GM12878 (cell line): Measurements from ENCODE around the gene NISCH. TPM values are rescaled to one million over a fixed set of nuclear protein-coding genes. Genes with fewer than 3 reads are reported as not detected.

Experiments used
- CHD2 ChIP-seq: IDR thresholded peaks from 2 replicates; pipeline ENCODE4 v1.6.1; 2011; ENCODE audit warnings: low read depth, low read length, improper control_type of control experiment, borderline replicate concordance
- EED ChIP-seq: sonication (generic); IDR thresholded peaks from 2 replicates; pipeline ENCODE4 v1.6.1; 2016; ENCODE audit warnings: antibody characterized with exemption, low read depth
- PML ChIP-seq: IDR thresholded peaks from 2 replicates; pipeline ENCODE4 v1.6.1; 2012; ENCODE audit warnings: low read length, inconsistent platforms
- SUPT20H ChIP-seq: IDR thresholded peaks from 2 replicates; pipeline ENCODE4 v1.6.1; 2011; ENCODE audit warnings: low read depth, mild to moderate bottlenecking, low read length, moderate library complexity, borderline replicate concordance; ENCODE audit not compliant: control insufficient read depth
- USF1 ChIP-seq: IDR thresholded peaks from 2 replicates; pipeline ENCODE4 v1.6.1; 2011; ENCODE audit warnings: borderline replicate concordance, low read depth, mild to moderate bottlenecking, moderate library complexity, mixed read lengths, low read length; ENCODE audit not compliant: insufficient read depth; ENCODE audit errors: extremely low read length
- polyA plus RNA-seq, 11 experiments: library from polyadenylated mRNA; depleted of rRNA in 4 of 11; unstranded in 6 of 11; stranded (reverse) in 5 of 11; fragments of >200 nt; fragmentation: Nextera tagmentation in 4 of 11; fragmentation: Illumina TruSeq in 1 of 11; extraction: Ambion mirVana in 4 of 11; extraction: Trizol in 1 of 11; gene quantifications; 1 replicate in 1 of 11; 2 replicates in 10 of 11; pipeline versions ENCODE4 v1.2.1 to v1.2.3, GENCODE V29; 2011 to 2016; ENCODE audit warnings: inconsistent platforms in 2 of 11, missing spikeins in 2 of 11, low read depth in 1 of 11
- total RNA-seq, 4 experiments: library from RNA; depleted of rRNA in 3 of 4; stranded (reverse); fragments of >200 nt in 3 of 4; fragmentation: Illumina TruSeq in 1 of 4; extraction: Trizol in 1 of 4; gene quantifications; 2 replicates each; pipeline versions ENCODE4 v1.2.1 to v1.2.3, GENCODE V29; 2013 to 2021
- TF ChIP-seq, protein P1 (sequence below): fragments of 450-650 bp; conservative IDR thresholded peaks from 2 replicates; pipeline ENCODE4 v1.6.1; 2017; ENCODE audit warnings: mild to moderate bottlenecking, moderate library complexity
- TF ChIP-seq, protein P2 (sequence below): IDR thresholded peaks from 2 replicates; pipeline ENCODE4 v1.6.1; 2012; ENCODE audit warnings: mild to moderate bottlenecking, low read depth, low read length

The NISCH gene
- total and polyA plus RNA-seq, 10 of the 15 experiments (the other 5 are each of a cell fraction or from before 2014, with no cell fraction given): 0.76 to 52.5 (median 24.6) TPM

DNA sequence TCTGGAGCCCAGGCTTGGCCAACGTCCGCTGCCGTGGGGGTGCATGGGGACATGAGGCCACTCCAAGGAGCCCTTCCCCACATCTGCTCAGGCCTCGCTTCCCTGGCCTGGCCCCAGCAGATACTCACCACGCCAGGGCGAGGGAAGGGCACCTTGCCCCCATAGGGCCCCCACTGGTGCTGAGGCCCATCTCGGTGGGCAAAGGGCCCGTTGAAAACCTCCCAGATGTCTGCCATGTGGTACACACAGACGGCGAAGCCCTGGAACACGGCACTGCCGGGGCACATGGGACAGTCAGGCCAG, 15.2 kb upstream of the NISCH start (continued):
- TF ChIP-seq, protein P1, sequence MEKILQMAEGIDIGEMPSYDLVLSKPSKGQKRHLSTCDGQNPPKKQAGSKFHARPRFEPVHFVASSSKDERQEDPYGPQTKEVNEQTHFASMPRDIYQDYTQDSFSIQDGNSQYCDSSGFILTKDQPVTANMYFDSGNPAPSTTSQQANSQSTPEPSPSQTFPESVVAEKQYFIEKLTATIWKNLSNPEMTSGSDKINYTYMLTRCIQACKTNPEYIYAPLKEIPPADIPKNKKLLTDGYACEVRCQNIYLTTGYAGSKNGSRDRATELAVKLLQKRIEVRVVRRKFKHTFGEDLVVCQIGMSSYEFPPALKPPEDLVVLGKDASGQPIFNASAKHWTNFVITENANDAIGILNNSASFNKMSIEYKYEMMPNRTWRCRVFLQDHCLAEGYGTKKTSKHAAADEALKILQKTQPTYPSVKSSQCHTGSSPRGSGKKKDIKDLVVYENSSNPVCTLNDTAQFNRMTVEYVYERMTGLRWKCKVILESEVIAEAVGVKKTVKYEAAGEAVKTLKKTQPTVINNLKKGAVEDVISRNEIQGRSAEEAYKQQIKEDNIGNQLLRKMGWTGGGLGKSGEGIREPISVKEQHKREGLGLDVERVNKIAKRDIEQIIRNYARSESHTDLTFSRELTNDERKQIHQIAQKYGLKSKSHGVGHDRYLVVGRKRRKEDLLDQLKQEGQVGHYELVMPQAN: no peak
- no peak for TF ChIP-seq PML
- TF ChIP-seq EED: no peak
- TF ChIP-seq CHD2: no peak
- TF ChIP-seq, protein P2, sequence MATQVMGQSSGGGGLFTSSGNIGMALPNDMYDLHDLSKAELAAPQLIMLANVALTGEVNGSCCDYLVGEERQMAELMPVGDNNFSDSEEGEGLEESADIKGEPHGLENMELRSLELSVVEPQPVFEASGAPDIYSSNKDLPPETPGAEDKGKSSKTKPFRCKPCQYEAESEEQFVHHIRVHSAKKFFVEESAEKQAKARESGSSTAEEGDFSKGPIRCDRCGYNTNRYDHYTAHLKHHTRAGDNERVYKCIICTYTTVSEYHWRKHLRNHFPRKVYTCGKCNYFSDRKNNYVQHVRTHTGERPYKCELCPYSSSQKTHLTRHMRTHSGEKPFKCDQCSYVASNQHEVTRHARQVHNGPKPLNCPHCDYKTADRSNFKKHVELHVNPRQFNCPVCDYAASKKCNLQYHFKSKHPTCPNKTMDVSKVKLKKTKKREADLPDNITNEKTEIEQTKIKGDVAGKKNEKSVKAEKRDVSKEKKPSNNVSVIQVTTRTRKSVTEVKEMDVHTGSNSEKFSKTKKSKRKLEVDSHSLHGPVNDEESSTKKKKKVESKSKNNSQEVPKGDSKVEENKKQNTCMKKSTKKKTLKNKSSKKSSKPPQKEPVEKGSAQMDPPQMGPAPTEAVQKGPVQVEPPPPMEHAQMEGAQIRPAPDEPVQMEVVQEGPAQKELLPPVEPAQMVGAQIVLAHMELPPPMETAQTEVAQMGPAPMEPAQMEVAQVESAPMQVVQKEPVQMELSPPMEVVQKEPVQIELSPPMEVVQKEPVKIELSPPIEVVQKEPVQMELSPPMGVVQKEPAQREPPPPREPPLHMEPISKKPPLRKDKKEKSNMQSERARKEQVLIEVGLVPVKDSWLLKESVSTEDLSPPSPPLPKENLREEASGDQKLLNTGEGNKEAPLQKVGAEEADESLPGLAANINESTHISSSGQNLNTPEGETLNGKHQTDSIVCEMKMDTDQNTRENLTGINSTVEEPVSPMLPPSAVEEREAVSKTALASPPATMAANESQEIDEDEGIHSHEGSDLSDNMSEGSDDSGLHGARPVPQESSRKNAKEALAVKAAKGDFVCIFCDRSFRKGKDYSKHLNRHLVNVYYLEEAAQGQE: no peak
- no peak for TF ChIP-seq SUPT20H
- no peak for TF ChIP-seq USF1
